Prostate gland (tissue), 2 donors: Measurements from ENCODE around the gene ANKRD40CL. TPM values are rescaled to one million over a fixed set of nuclear protein-coding genes. Genes with fewer than 3 reads are reported as not detected.
"Not testable (repeated sequence)": the region's sequence is repeated elsewhere in the genome, so short reads cannot be mapped to it uniquely, and the experiment has no call there.

ENCODE experiments used
- DNase-seq: peaks from one replicate; pipeline ENCODE4 v3.0.0-alpha.2; 2019; ENCODE audit warnings: low spot score
- H3K27ac ChIP-seq, 2 donors: fragments of 200-600 bp; sonication (generic); 2 replicates each; pipeline ENCODE4 v1.5.1; 2017 to 2019
- H3K27me3 ChIP-seq: fragments of 200-600 bp; sonication (generic); replicated peaks from 2 replicates; pipeline ENCODE4 v1.5.1; 2019; ENCODE audit not compliant: insufficient read depth
- H3K36me3 ChIP-seq, 2 donors: fragments of 200-600 bp; sonication (generic); 1 replicate in 1 of 2; 2 replicates in 1 of 2; pipeline versions ENCODE4 v1.5.1 to v1.8.1; 2017 to 2019
- H3K4me1 ChIP-seq: fragments of 200-600 bp; sonication (generic); replicated peaks from 2 replicates; pipeline ENCODE4 v1.5.1; 2019
- H3K4me3 ChIP-seq, 2 donors: fragments of 200-600 bp; sonication (generic); 2 replicates each; pipeline ENCODE4 v1.5.1; 2017 to 2019
- H3K9me3 ChIP-seq: fragments of 200-600 bp; sonication (generic); 2 replicates; pipeline ENCODE4 v1.5.1; 2017
- CTCF ChIP-seq, 4 experiments: fragments of 200-600 bp in 2 of 4; fragments of 450-650 bp in 2 of 4; sonication (generic) in 2 of 4; IDR thresholded peaks; 1 replicate in 3 of 4; 2 replicates in 1 of 4; pipeline ENCODE4 v1.5.1; 2016 to 2019; ENCODE audit warnings: antibody characterized with exemption in 4 of 4, mild to moderate bottlenecking in 2 of 4, moderate library complexity in 2 of 4
- POLR2A ChIP-seq: fragments of 450-650 bp; IDR thresholded peaks from one replicate; pipeline ENCODE4 v1.6.1; 2016; ENCODE audit warnings: antibody characterized with exemption, mild to moderate bottlenecking
- POLR2AphosphoS5 ChIP-seq: sonication (generic); formaldehyde crosslinking; IDR thresholded peaks from one replicate; pipeline ENCODE4 v1.6.1; 2017; ENCODE audit warnings: antibody characterized with exemption
- WGBS: methylation state at CpG from one replicate; pipeline ENCODE4 v1.1.5; 2018; 5-methylcytosine and 5-hydroxymethylcytosine counted together
- intact Hi-C: fragments of 100-400 bp; cut with DNase I; formaldehyde crosslinking; loops from one replicate; pipeline ENCODE4 v1.14.2; 2022
- total RNA-seq, 2 donors: library from RNA; depleted of rRNA; stranded (reverse); fragments of >200 nt; gene quantifications; one replicate each; pipeline ENCODE4 v1.1.0, GENCODE V29; 2016

The ANKRD40CL gene
- total RNA-seq, 2 donors from 2014 or later = not detected

- TF ChIP-seq CTCF (IDR thresholded peaks at IDR 0.05) (no peak), POLR2A (no peak), POLR2AphosphoS5 (no peak)
- Histone ChIP-seq H3K27me3 (no peaks in the 10 kb centered on the region), H3K4me1 (peaks cover 7% of the 10 kb centered on the region), H3K27ac (no peak overlapping the region), H3K9me3 (no peaks in the 10 kb centered on the region), H3K36me3 (no peaks in the 10 kb centered on the region), H3K4me3 (no peak overlapping the region)
- no peak for DNase-seq
- intact Hi-C loops = no loop called here
- WGBS = 50% methylated on average over 2 of the region's 2 CpGs
Measured at GRCh38 chr17:50728112-50728429, 39.2 kb downstream of the ANKRD40CL start.

GRCh38 chr17:50725769-50726655 is 41.3 kb downstream of the ANKRD40CL start:
- no peak overlapping the region for H3K27ac ChIP-seq

GRCh38 chr17:50724622-50725021 is 42.7 kb downstream of the ANKRD40CL start:
- H3K4me3 ChIP-seq, H3K9me3 ChIP-seq, H3K36me3 ChIP-seq, DNase-seq, H3K27me3 ChIP-seq, H3K4me1 ChIP-seq, intact Hi-C loops, H3K27ac ChIP-seq: not testable (repeated sequence)
- over 99% methylated on average over 6 of the region's 6 CpGs for WGBS

More at GRCh38 chr17:50725769-50726655, 41.3 kb downstream of the ANKRD40CL start:
- no peak for TF ChIP-seq POLR2A
- no peak for TF ChIP-seq CTCF (IDR thresholded peaks at IDR 0.05)
- TF ChIP-seq POLR2AphosphoS5 = no peak
- Histone ChIP-seq H3K9me3 (no peaks in the 10 kb centered on the region), H3K4me3 (no peak overlapping the region), H3K4me1 (peaks cover 7% of the 10 kb centered on the region), H3K27me3 (no peaks in the 10 kb centered on the region), H3K36me3 (no peaks in the 10 kb centered on the region)
- 84% methylated on average over 12 of the region's 12 CpGs for WGBS
- DNase-seq = no peak
- intact Hi-C loops = no loop called here

GRCh38 chr17:50722746-50723145 is 44.6 kb downstream of the ANKRD40CL start:
- Histone ChIP-seq H3K9me3 (no peaks in the 10 kb centered on the region), H3K27ac (no peak overlapping the region), H3K4me1 (peaks cover 7% of the 10 kb centered on the region), H3K4me3 (no peak overlapping the region), H3K27me3 (no peaks in the 10 kb centered on the region), H3K36me3 (no peaks in the 10 kb centered on the region)
- TF ChIP-seq POLR2AphosphoS5 (no peak), POLR2A (no peak), CTCF (IDR thresholded peaks at IDR 0.05) (no peak)
- DNase-seq = no peak
- 39% methylated on average over 3 of the region's 3 CpGs for WGBS
- intact Hi-C loops = no loop called here

- Histone ChIP-seq H3K27ac (peak overlapping the region in 1 of 2 donors; percentile 99), H3K9me3 (no peaks in the 10 kb centered on the region), H3K4me3 (peak overlapping the region; percentile 82 to 93), H3K36me3 (no peaks in the 10 kb centered on the region), H3K27me3 (no peaks in the 10 kb centered on the region), H3K4me1 (peaks cover 3% of the 10 kb centered on the region)
- 10% methylated on average over 7 of the region's 7 CpGs for whole genome bisulfite sequencing
- DNase-seq = no peak
- no peak for TF ChIP-seq POLR2A
- no peak for TF ChIP-seq CTCF (IDR thresholded peaks at IDR 0.05)
- TF ChIP-seq POLR2AphosphoS5 = no peak
- intact Hi-C loops = no loop called here
Measured at GRCh38 chr17:50721194-50722010, 45.9 kb downstream of the ANKRD40CL start.
